T-helper 9 cell (primary cell): ENCODE results near the gene GPR52.

ENCODE experiments used
- DNase-seq: peaks from one replicate; pipeline ENCODE4 v3.0.0-alpha.2; 2020

GPR52 gene

DNA sequence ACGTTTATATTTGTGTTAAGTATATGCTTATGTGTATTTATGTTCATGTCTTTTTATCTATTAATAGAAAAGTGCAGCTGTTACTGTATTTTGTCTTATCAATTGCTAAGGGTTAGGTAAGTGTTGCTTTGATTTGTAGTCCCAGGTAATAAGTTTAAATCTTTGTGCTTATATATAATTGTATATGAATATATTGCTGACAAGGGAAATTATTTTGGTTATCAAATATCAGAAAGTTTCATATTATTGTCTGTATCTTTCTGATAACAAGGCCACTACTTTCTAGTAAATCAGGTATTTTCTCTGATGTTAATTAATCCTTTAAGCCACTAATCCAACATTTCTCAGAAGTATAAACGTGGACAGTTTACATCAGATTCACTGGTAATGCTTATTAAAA is 21.3 kb downstream of the GPR52 start:
- DNase-seq, result no peak

DNA sequence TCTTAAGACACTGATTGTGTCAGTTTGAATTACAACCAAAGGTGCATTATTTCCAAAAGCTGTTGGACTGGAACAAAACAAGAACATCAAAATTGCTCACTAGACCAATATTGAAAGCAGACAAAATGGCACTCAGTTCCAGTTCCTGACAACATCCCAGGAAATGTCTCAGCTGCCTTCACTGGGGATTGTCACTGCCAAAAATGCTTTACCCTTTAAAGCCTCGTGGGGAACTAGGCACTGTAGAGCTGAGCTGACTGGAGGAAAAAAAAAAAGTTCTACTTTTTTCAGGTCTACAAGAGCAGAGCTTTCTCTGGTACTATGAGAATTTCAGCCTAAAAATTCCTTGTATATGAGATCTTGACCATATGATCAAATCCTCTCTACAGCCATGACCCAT is 21.9 kb downstream of the GPR52 start:
- no peak for DNase-seq

DNA sequence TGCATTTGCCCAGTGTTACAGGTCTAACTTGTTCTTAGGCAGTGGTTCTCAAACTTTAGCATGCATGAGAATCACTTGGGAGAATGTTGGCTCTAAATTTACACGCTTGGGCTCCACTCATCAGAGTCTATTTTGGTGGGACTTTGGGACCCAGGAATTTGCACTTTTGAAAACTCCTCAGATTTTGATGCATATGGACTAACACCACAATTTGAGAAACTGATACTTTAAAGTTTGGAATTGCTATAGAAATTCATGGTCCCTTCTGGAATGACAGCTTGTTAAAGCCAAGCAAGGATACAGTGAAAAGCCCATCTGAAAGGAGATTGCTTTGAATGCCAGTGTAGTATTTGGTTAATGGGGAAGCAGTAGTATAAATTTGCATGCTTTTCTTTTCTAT is 31.5 kb downstream of the GPR52 start:
- DNase-seq, result no peak

DNA sequence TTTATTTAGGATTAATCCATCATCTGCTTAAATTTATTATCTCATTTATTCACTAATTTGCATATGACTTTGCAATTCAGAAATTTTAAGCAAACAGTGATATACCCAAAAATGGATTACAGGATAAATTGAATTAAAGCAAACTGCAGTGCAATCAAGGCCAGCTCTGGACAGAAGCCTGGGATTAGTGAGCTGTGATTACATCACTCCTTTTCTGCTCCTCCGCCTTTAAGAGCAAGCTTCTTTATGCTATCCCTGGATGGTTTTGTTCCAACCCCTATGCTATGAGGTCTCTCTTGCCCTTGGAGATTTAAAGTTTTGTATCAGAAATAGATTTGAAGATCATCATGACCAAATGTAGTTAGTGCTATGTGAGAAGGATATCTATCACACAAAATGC is 32.6 kb downstream of the GPR52 start:
- no peak for DNase-seq

DNA sequence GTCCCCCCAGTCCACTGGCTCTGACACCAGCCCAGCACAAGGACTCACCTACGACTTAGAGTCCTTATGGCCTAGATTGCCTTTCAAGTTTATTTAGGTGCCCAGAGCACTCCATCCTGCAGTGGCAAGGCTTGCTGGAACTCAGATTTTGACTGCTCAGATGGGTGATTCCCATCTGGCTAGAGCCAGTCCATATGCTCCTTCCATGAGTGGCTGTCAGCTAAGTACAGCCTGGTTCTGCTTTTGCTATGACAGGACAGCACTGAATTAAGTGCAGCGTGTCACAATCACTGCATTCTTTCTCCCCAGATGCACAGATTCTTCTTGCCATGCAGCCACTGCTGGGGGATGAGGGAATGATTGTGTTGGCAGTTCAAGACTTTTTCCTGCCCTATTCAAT is 43.8 kb downstream of the GPR52 start:
- no peak for DNase-seq

DNA sequence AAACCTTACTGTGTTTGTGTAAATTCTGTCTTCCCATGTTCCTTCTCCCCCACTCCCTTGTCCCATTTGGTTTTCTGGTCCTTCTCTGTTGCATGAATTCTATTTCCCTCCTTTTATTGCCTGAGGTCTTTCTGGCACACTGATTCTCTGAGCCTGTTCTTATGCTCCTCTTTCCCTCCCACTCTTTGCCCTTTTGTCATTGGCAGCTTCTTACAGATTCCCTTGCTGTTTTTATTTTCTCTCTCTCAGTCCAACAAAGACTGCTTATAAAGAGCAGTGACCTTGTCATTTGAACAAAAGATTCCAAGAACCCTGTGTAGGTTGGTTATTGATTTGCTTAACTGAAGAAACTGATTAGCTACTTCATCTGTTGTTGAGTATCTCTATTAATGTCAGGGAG is 49.7 kb downstream of the GPR52 start:
- DNase-seq, result no peak
